Trophoblast cell (in vitro differentiated cells and primary cell): ENCODE results near the gene PKMYT1.

ENCODE experiments used
- DNase-seq, 2 donors: peaks; one replicate each; pipeline ENCODE4 v3.0.0-alpha.2; 2016
- H2AFZ ChIP-seq: 2 replicates; pipeline ENCODE4 v1.6.1; 2013; ENCODE audit warnings: low read length, moderate library complexity, mild to moderate bottlenecking; ENCODE audit not compliant: insufficient read depth, poor library complexity
- H2AK5ac ChIP-seq: 2 replicates; pipeline ENCODE4 v1.6.1; 2013; ENCODE audit warnings: mild to moderate bottlenecking, low read length
- H2BK120ac ChIP-seq: 2 replicates; pipeline ENCODE4 v1.6.1; 2013; ENCODE audit warnings: low read length, mild to moderate bottlenecking, moderate library complexity; ENCODE audit not compliant: insufficient read depth, poor library complexity
- H2BK12ac ChIP-seq: 2 replicates; pipeline ENCODE4 v1.6.1; 2013; ENCODE audit warnings: mild to moderate bottlenecking, low read length, moderate library complexity
- H2BK5ac ChIP-seq: 2 replicates; pipeline ENCODE4 v1.6.1; 2013; ENCODE audit warnings: low read length, low read depth, moderate library complexity, mild to moderate bottlenecking; ENCODE audit not compliant: poor library complexity
- H3K14ac ChIP-seq: 2 replicates; pipeline ENCODE4 v1.6.1; 2013; ENCODE audit warnings: mild to moderate bottlenecking, low read length
- H3K18ac ChIP-seq: 2 replicates; pipeline ENCODE4 v1.6.1; 2013; ENCODE audit warnings: mild to moderate bottlenecking, low read length
- H3K23ac ChIP-seq: 2 replicates; pipeline ENCODE4 v1.6.1; 2013; ENCODE audit warnings: low read length
- H3K27ac ChIP-seq: 2 replicates; pipeline ENCODE4 v1.5.1; 2013; ENCODE audit warnings: low read depth, mild to moderate bottlenecking, inconsistent platforms, low read length, moderate library complexity
- H3K27me3 ChIP-seq: 2 replicates; pipeline ENCODE4 v1.6.1; 2013; ENCODE audit warnings: inconsistent platforms, mild to moderate bottlenecking, low read length, moderate library complexity; ENCODE audit not compliant: insufficient read depth
- H3K36me3 ChIP-seq, 2 experiments: 1 replicate in 1 of 2; 2 replicates in 1 of 2; pipeline ENCODE4 v1.6.1; 2013; ENCODE audit warnings: low read length in 2 of 2, mild to moderate bottlenecking in 2 of 2, moderate library complexity in 1 of 2; ENCODE audit not compliant: insufficient read depth in 2 of 2, control insufficient read depth in 1 of 2
- H3K4ac ChIP-seq: 2 replicates; pipeline ENCODE4 v1.6.1; 2013; ENCODE audit warnings: low read depth, mild to moderate bottlenecking, low read length, moderate library complexity
- H3K4me1 ChIP-seq, 2 experiments: 1 replicate in 1 of 2; 2 replicates in 1 of 2; pipeline ENCODE4 v1.6.1; 2013; ENCODE audit warnings: low read length in 2 of 2, mild to moderate bottlenecking in 2 of 2, moderate library complexity in 1 of 2; ENCODE audit not compliant: insufficient read depth in 2 of 2, control insufficient read depth in 1 of 2
- H3K4me2 ChIP-seq: 2 replicates; pipeline ENCODE4 v1.6.1; 2013; ENCODE audit warnings: inconsistent platforms, mild to moderate bottlenecking, low read length, moderate library complexity
- H3K4me3 ChIP-seq: 2 replicates; pipeline ENCODE4 v1.5.1; 2013; ENCODE audit warnings: mild to moderate bottlenecking, low read depth, low read length, inconsistent platforms
- H3K79me1 ChIP-seq: one replicate; pipeline ENCODE4 v1.6.1; 2013; ENCODE audit warnings: low read length
- H3K79me2 ChIP-seq: 2 replicates; pipeline ENCODE4 v1.6.1; 2013; ENCODE audit warnings: low read length, mild to moderate bottlenecking; ENCODE audit not compliant: control insufficient read depth, insufficient read depth, poor library complexity
- H3K9ac ChIP-seq: 2 replicates; pipeline ENCODE4 v1.6.1; 2013; ENCODE audit warnings: mild to moderate bottlenecking, low read length
- H3K9me3 ChIP-seq: 2 replicates; pipeline ENCODE4 v1.6.1; 2013; ENCODE audit warnings: low read depth, mild to moderate bottlenecking, control low read depth, inconsistent platforms, low read length; ENCODE audit not compliant: insufficient read depth
- H4K12ac ChIP-seq: 2 replicates; pipeline ENCODE4 v1.6.1; 2013; ENCODE audit warnings: low read depth, mild to moderate bottlenecking, low read length, moderate library complexity
- H4K8ac ChIP-seq: 2 replicates; pipeline ENCODE4 v1.6.1; 2013; ENCODE audit warnings: low read depth, mild to moderate bottlenecking, low read length, moderate library complexity
- H4K91ac ChIP-seq: one replicate; pipeline ENCODE4 v1.6.1; 2013; ENCODE audit warnings: low read depth, mild to moderate bottlenecking, low read length, moderate library complexity
- WGBS: extraction: QIAGEN DNeasy Blood & Tissue Kit; methylation state at CpG from one replicate; pipeline ENCODE4 v1.1.7; 2013; ENCODE audit warnings: missing lambda C conversion rate; ENCODE audit not compliant: insufficient read length, insufficient coverage; ENCODE audit errors: extremely low coverage; 5-methylcytosine and 5-hydroxymethylcytosine counted together

Gene PKMYT1

DNA sequence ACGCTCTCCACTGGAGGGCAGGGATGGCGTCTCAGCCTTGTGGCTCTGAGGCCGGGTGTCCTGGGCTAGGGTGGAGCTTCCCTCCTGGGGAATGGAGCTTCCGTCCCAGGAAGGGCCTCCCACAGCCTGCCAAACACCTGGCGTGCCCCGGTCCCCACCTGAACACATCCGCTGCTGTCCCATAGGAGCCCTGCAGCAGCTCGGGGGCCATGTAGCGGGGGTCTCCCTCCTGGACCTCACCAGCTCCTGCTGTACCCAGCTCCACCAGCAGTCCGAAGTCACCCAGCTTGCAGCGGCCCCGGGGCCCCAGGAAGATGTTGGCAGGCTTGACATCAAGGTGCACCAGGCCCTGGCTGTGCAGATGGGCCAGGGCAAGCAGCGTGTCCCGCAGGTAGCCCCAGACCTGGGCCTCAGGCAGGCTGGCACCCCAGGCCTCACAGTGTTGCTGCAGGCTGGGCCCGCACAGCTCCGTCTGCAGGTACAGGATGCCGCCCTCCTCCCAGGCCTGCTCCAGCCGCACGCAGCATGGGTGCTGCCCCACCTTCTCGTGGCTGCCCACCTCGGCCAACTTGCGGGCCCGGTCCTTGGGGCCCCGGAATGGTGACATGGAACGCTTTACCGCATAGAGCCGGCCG is 5.0 kb downstream of the PKMYT1 start:
- Histone ChIP-seq H3K14ac (no peak overlapping the region), H4K12ac (no peak overlapping the region), H4K8ac (no peak overlapping the region), H3K23ac (no peak overlapping the region), H3K27ac (no peak overlapping the region), H4K91ac (no peak overlapping the region), H2BK5ac (no peak overlapping the region), H3K4me2 (no peak overlapping the region), H3K36me3 (peaks cover 55 to 64% of the 10 kb centered on the region in 2 experiments), H3K4me3 (no peak overlapping the region), H3K9ac (no peak overlapping the region), H3K79me1 (peaks cover 6% of the 10 kb centered on the region), H2BK120ac (no peak overlapping the region), H3K9me3 (no peaks in the 10 kb centered on the region), H2BK12ac (no peak overlapping the region), H3K18ac (no peak overlapping the region), H3K27me3 (no peaks in the 10 kb centered on the region), H3K79me2 (peaks cover 7% of the 10 kb centered on the region), H3K4me1 (peaks cover 9 to 15% of the 10 kb centered on the region in 2 experiments), H2AFZ (no peak overlapping the region), H3K4ac (no peak overlapping the region), H2AK5ac (no peak overlapping the region)
- WGBS, result no CpG with 5 or more reads among the region's 28 CpGs
- no peak for DNase-seq

DNA sequence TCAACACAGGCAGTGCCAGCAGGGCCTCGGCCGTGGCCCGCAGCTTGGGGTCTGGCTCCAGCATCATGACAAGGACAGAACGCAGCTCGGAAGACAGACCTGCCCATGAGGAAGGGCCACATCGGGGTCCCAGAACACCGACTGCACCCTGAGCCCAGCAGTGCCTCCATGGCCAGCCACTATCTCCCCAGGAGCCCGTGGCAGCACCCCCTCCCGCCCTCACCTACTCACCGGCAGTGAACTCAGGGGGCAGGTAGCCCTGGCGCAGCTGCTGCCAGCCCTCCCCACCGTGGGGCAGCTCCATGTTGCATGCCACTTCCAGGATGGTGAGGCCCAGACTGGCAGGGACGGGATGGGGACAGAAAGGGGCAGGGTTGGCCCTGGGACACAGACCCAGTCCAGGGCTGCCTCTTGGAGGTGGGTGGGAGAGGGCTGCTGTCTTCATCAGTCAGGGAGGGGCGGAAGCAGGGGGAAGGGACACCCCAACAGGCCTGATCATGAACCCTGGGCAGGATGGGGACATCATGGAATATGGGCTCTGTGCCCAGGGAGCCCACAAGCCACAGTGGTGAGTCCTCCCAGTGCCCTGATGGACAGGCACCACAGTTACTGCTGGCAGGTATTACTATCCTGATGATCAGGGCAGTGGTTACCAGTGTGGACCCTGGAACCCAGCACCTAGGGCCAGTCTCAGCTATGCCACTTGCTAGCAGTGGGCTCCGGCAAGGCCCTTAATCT is 5.8 kb downstream of the PKMYT1 start:
- Histone ChIP-seq H2BK120ac (no peak overlapping the region), H3K23ac (no peak overlapping the region), H3K9ac (no peak overlapping the region), H3K36me3 (peaks cover 55 to 64% of the 10 kb centered on the region in 2 experiments), H2BK5ac (no peak overlapping the region), H3K79me1 (peaks cover 4% of the 10 kb centered on the region), H4K8ac (no peak overlapping the region), H3K4me2 (no peak overlapping the region), H4K12ac (no peak overlapping the region), H3K14ac (no peak overlapping the region), H2BK12ac (no peak overlapping the region), H3K9me3 (no peaks in the 10 kb centered on the region), H2AK5ac (no peak overlapping the region), H2AFZ (no peak overlapping the region), H3K4ac (no peak overlapping the region), H4K91ac (no peak overlapping the region), H3K79me2 (peaks cover 1% of the 10 kb centered on the region), H3K4me3 (no peak overlapping the region), H3K18ac (no peak overlapping the region), H3K27ac (no peak overlapping the region), H3K27me3 (no peaks in the 10 kb centered on the region), H3K4me1 (peaks cover 10 to 18% of the 10 kb centered on the region in 2 experiments)
- no peak for DNase-seq
- no CpG with 5 or more reads among the region's 15 CpGs for WGBS

DNA sequence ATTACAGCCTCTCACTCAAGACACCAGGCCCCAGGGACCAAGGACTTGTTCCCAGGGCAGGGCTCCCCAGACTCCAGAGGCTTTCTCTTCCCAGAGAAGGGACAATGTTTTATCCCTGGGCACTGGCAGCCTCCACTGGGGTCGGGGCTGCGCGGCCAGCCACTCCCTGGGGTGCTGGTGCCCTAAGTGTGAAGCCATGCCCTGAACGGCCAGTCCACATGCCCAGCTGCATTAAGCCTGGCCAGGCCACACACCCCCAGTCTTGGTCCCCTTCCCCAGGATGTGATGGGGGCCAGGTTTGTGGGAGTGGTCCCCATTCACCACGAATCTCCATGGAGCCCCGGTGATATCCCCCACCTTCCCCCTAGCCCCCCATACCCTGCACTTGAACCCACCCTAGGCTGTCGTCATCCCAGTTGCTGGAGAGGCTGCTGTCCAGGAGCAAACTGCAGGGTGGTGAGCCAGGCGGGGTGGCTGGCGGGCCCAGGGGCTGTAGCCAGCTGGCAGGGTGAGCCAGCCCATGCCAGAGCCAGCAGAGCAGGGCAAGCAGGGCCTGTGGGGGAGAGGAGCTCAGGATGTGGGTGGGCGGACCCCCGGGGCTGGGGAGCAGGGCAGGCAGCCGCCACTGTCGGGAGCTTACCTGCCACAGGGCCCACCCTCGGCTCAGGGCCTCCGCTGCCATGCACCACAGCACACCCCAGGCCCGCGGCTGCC is 6.5 kb downstream of the PKMYT1 start:
- no peak overlapping the region for H3K23ac ChIP-seq

DNA sequence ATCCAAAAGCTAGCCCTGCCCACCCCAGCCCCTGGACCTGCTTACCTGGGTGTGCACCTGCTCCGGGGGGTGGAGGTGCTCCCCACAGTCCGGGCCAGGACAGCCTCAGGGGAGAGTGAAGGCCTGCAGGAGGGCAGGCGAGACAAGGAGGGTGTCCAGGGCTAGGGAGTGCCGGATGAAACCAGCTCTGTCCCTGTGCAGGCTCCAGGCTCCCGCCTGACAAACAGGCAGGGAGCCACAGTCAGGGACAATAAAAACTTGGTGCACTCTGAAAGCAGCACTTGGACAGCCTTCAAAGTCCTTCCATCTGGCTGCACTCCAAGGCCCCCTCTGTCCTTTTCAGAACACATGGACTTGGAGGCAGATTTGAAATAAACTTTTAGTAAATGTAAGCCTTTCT is 7.2 kb downstream of the PKMYT1 start:
- Histone ChIP-seq H2BK5ac (no peak overlapping the region), H3K18ac (no peak overlapping the region), H3K23ac (no peak overlapping the region), H2BK12ac (no peak overlapping the region), H4K91ac (no peak overlapping the region), H3K4me1 (peaks cover 12 to 20% of the 10 kb centered on the region in 2 experiments), H3K4me3 (no peak overlapping the region), H3K79me1 (peaks cover 5% of the 10 kb centered on the region), H2AK5ac (no peak overlapping the region), H3K9ac (no peak overlapping the region), H3K14ac (no peak overlapping the region), H3K4ac (no peak overlapping the region), H3K4me2 (no peak overlapping the region), H2AFZ (no peak overlapping the region), H3K36me3 (peaks cover 55 to 62% of the 10 kb centered on the region in 2 experiments), H4K12ac (no peak overlapping the region), H4K8ac (no peak overlapping the region), H3K27me3 (no peaks in the 10 kb centered on the region), H3K9me3 (no peaks in the 10 kb centered on the region), H3K79me2 (peaks cover 2% of the 10 kb centered on the region), H3K27ac (no peak overlapping the region), H2BK120ac (no peak overlapping the region)
- no peak for DNase-seq
- WGBS, result no CpG with 5 or more reads among the region's 5 CpGs

More for the DNA sequence above, 6.5 kb downstream of the PKMYT1 start:
- H3K27ac ChIP-seq, result no peak overlapping the region
- H3K4me3 ChIP-seq, result no peak overlapping the region
- no peak overlapping the region for H3K14ac ChIP-seq
- no peak overlapping the region for H2AFZ ChIP-seq
- no peak overlapping the region for H3K4ac ChIP-seq
- DNase-seq, result no peak
- no peak overlapping the region for H3K9ac ChIP-seq
- H2BK5ac ChIP-seq, result no peak overlapping the region
- H2BK120ac ChIP-seq, result no peak overlapping the region
- no peak overlapping the region for H2AK5ac ChIP-seq
- no peak overlapping the region for H3K4me2 ChIP-seq
- no peak overlapping the region for H4K91ac ChIP-seq
- no CpG with 5 or more reads among the region's 17 CpGs for WGBS
- H3K27me3 ChIP-seq, result no peaks in the 10 kb centered on the region
- no peak overlapping the region for H4K12ac ChIP-seq
- H3K79me1 ChIP-seq, result peaks cover 5% of the 10 kb centered on the region
- H3K4me1 ChIP-seq, result peaks cover 9 to 16% of the 10 kb centered on the region in 2 experiments
- H2BK12ac ChIP-seq, result no peak overlapping the region
- H4K8ac ChIP-seq, result no peak overlapping the region
- peaks cover 55 to 64% of the 10 kb centered on the region in 2 experiments for H3K36me3 ChIP-seq
- H3K79me2 ChIP-seq, result peaks cover 2% of the 10 kb centered on the region
- H3K9me3 ChIP-seq, result no peaks in the 10 kb centered on the region
- no peak overlapping the region for H3K18ac ChIP-seq
